Posterior cingulate gyrus (tissue), 11 donors: Measurements from ENCODE around the gene F2RL1.
A peak's percentile ranks its signal among the peaks of the same experiment; 100 is the strongest.
"Not testable (repeated sequence)": the region's sequence is repeated elsewhere in the genome, so short reads cannot be mapped to it uniquely, and the experiment has no call there.

ENCODE experiments used
- DNase-seq, 10 donors: peaks; one replicate each; pipeline versions ENCODE4 v3.0.0 to v3.0.0-alpha.2; 2020 to 2021; ENCODE audit warnings: mixed read lengths in 3 of 10
- intact Hi-C: fragments of 100-400 bp; cut with DNase I; formaldehyde crosslinking; loops from one replicate; pipeline ENCODE4 v1.15.1; 2023

F2RL1 gene, protein sequence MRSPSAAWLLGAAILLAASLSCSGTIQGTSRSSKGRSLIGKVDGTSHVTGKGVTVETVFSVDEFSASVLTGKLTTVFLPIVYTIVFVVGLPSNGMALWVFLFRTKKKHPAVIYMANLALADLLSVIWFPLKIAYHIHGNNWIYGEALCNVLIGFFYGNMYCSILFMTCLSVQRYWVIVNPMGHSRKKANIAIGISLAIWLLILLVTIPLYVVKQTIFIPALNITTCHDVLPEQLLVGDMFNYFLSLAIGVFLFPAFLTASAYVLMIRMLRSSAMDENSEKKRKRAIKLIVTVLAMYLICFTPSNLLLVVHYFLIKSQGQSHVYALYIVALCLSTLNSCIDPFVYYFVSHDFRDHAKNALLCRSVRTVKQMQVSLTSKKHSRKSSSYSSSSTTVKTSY

DNA sequence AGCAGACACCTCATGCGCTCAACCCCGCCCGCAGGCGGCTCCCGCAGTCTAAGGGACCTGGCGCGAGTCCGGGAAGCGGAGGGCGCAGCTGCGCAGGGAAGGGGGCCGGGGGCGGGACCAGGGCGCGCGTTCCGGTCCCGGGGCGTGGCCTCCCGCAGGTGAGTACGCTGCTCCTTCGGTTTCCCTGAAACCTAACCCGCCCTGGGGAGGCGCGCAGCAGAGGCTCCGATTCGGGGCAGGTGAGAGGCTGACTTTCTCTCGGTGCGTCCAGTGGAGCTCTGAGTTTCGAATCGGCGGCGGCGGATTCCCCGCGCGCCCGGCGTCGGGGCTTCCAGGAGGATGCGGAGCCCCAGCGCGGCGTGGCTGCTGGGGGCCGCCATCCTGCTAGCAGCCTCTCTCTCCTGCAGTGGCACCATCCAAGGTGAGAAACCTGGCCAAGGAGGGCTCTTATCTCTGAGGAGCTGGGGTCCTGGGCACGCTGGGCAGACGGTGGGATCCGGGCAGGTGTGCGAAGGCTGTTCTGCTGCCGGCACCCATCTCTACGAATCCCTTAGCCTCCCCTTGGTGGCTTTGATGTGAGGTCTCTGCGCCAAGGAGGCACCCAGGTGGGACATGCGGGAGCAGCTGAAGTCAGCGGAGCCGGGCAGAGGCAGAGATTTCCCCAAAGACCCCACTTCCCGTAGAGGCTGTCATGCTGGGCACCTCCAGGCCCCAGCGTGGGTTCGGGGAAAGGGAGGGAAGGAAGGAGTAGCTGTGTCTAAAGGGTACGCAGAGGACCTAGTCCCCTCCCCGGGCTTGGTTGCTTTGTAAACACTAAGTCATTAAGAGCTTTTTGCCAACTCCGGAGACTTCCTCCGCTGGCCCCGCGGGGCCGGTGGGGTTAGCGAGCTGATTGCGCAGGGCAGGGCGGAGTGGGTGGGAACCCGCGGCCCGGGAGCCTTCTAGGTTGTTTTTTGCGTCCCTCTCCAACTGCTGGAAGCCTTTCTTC lies at the start of gene F2RL1:
F2RL1 (plus strand) TSS at position 187 of the 988 bp plus-strand sequence; CDS start at position 340, 153 bp downstream.
- intact Hi-C loops = no loop called here
- DNase-seq = peak in 6 of 10 donors; percentile 8 to 88 (median 18)

DNA sequence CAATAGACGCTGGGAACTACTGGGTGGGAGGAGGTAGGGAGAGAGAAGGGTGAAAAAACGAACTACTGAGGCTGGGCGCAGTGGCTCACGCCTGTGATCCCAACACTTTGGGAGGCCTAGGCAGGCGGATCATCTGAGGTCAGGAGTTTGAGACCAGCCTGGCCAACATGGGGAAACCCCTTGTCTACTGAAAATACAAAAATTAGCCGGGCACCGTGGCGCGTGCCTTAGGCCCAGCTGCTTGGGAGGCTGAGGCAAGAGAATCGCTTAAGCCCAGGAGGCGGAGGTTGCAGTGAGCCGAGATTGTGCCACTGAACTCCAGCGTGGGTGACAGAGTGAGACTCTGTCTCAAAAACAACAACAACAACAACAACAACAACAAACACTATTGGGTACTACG lies 47.8 kb upstream of the F2RL1 start:
- intact Hi-C loops, DNase-seq: not testable (repeated sequence)

DNA sequence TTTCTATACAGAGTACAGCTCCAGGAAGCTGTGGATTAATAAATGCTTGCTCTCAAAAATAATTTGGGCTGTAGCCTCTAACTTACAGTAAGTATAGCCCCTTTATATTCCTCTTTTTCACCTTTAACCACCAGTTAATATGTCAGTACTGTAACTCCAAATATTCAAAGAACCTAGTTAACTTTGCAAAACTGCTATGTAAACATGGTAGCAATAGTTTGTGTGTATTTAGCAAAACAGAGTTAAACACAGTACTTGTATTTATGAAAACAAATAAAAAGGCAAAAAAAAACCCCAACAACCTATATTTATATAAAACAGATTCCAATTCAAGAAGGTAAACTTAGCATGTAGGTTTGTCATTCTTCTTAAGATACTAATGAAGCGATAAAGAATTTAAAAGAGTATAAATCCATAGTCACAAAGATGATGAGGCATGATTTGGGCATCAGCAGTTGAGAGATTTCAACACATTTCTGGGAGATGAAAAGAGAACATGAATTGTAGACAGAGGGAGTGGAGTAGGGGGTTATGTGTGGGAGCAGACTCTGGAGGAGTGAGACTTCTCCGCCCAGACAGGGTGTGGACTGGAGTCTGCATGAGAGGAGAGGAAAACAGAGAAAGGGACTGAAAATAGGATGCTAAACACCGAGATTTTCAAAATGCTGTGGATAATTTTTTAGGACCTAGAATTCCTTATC lies 47.0 kb upstream of the F2RL1 start:
- no peak for DNase-seq
- intact Hi-C loops = no loop called here

DNA sequence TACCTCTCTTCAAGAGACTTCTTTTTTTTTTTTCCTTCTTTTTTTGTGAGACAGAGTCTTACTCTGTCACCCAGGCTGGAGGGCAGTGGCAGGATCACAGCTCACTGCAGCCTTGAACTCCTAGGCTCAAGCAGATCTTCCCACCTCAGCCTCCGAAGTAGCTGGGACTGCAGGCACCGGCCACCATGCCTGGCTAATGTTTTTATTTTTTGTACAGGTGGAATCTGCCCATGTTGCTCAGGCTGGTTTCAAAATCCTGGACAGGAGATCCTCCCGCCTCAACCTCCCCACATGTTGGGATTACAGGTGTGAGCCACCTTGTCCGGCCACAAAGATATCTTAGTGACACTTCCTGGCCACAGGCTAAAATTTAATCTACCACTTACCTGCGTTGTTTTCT lies 42.9 kb upstream of the F2RL1 start:
- DNase-seq = no peak
- intact Hi-C loops = no loop called here

DNA sequence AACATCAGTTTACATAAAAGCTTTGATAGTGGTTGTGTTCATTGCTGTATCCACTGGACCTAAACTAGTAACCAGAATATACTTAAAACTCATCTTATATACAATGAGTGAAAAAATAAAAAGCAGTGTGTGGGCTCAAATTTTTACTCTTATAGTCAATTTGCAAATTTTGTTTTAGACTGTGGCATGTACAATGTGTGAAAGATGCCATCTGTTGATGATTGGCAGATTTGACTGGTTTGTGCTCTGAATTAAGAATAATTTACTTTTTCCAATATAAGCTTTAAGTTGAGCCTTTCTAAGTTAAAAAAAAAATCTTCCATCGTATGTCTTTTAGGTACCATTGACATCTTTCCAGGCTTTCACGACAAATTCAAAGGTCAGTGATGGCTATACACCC lies 42.4 kb upstream of the F2RL1 start:
- no peak for DNase-seq
- intact Hi-C loops = no loop called here

DNA sequence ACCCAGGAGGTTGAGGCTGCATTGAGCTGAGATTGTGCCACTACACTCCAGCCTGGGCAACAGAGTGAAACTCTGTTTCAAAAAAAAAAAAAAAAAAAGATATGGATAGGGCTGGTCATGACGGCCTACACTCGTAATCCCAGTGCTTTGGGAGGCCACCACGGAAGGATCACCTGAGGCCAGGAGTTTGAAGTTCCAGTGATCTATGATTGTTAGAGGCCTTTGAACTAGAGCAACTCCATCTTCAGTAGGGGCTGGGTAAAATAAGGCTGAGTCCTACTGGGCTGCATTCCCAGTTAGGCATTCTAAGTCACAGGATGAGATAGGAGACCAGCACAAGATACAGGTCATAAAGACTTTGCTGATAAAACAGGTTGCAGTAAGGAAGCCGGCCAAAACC lies 38.2 kb upstream of the F2RL1 start:
- intact Hi-C loops = not testable (repeated sequence)

DNA sequence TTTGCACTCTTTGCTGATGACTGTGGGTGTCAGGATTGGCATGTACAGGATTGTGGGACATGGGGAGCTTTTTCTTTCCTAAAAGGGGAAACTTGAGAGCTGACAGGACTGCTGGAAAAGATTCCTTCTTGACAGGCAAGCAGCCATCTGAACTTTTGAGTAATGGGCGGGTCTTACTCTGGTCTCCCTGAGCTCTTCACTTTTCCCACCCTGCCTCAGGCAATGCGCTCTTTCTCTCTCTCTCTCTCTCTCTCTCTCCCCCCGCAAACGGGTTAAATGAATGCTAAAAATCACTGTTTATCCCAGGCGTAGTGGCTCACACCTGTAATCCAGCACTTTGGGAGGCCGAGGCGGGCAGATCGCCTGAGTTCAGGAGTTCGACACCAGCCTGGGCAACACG lies 37.1 kb upstream of the F2RL1 start:
- intact Hi-C loops = no loop called here
- DNase-seq = no peak

More for the DNA sequence above, 38.2 kb upstream of the F2RL1 start:
- DNase-seq = not testable (repeated sequence)

DNA sequence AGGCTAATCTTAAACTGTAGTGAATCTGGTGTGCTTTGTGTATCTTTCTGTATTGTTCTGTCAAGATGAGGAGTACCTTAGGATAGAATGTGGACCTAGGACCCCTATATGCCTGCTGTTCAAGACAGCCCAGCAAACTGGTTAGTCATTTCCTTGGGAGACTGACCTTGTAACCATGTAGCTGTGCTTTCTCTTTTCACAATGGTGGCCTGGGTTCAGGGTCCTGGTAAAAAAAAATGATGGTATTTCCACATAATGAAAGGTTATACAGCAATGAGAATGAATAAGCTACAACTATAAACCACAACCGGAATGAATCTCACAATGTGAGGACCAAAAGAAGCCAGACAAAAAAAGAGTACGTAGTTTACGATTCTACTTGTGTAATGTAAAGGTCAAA lies 36.4 kb upstream of the F2RL1 start:
- no peak for DNase-seq
- intact Hi-C loops = no loop called here

DNA sequence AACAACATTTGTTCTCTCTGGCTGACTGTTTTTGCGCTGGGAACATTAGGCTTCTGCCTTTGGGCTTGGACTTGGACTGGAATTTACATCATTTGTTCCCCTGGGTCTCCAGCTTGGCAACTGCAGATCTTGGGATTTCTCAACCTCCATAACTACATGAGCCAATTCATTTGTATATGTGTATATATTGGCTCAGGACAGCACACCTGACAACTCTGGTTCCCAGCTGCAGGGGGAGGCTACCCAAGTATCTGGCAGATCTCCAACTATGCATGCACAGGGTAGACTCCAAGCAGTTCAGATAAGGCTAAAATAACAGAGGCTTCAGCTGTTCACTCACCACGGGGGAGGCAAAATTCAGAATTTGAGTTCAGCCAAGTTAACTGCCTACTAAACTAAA lies 31.6 kb upstream of the F2RL1 start:
- no peak for DNase-seq
- intact Hi-C loops = no loop called here

DNA sequence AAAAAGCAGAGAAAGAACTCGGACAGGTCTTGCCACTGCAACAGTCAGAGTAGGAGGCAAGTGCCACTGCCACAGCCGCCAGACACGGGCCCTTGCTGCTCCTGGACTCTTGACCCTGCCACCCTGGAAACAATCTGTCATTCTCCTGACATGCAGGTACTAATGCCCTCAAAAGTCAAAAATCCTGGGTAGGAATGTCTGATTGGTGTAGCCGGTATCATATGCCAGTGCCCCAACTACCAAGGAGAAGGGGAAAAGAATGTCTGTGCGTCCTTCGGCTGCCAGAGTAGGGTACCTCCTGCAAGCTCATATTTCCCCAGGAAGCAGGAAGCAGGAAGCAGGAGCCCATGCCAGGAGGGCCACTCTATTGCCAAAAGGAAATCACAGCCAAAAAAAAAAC lies 30.5 kb upstream of the F2RL1 start:
- no peak for DNase-seq
- intact Hi-C loops = no loop called here

DNA sequence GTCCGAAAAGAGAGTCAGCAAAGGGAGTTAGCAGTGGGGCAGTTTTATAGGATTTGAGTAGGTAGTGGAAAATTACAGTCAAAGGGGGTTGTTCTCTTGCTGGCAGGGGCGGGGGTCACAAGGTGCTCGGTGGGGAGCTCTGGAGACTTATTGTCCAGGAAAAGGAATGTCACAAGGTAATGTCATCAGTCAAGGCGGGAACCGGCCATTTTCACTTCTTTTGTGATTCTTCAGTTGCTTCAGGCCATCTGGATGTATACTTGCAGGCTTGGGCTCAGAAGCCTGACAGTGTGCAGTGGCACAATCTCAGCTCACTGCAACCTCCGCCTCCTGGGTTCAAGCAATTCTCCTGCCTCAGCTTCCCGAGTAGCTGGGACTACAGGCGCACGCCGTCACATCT lies 29.6 kb upstream of the F2RL1 start:
- DNase-seq, intact Hi-C loops: not testable (repeated sequence)

DNA sequence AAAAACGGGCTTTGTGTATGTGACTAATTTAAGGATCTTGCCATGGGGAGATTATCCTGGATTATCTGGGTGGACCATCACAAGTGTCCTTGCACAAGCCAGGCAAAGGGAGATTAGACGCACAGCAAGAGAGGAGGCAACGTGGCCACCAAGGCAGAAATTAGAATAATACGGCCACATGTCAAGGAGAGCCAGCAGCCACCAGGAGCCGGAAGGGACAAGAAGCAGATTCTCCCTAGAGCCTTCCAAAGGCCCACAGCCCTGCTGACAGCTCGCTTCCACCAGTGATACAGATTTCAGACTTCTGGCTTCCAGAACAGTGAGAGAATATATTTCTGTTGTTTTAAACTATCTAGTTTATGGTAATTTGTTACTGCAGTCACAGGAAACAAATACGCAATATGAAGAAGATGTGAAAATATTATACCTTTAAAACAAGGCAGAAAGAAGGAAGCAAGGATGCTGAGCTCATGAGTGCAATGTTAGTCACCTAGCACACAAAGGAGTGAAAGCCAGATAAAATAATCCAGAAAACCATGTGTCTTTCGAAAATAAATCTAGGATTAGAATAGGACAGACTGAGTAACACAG lies 28.7 kb upstream of the F2RL1 start:
- no peak for DNase-seq
- intact Hi-C loops = no loop called here

DNA sequence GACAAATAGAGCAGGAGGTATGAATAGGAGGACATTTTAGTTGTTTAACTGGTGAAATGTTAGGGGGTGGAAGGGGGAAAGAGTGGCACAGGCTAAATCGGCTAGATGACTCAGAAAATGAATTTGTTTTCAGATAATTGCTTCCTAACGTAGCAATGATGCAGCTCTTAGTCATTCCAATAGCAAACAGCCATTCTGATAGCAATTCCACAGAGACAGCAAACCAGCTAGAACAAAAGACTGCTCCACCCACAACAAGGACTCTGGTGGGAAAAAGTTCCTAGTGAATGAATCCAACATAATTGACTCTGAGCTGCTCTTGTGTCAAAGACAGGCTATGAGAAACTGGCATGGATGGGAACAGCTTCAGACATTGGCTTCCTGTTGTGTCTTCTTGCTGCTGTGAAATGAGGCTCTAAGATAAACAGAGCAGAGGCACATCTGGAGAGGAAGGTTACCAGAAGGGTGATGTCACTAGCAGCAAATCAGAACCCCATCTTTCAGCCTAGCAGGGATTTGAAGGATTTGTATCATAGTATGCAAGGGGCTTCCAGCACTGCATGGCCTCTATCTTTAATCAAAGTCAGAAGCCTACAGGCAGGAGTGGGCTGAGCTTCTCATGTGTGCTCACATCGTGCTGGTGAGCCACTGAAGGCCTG lies 28.1 kb upstream of the F2RL1 start:
- intact Hi-C loops = no loop called here
- DNase-seq = no peak

DNA sequence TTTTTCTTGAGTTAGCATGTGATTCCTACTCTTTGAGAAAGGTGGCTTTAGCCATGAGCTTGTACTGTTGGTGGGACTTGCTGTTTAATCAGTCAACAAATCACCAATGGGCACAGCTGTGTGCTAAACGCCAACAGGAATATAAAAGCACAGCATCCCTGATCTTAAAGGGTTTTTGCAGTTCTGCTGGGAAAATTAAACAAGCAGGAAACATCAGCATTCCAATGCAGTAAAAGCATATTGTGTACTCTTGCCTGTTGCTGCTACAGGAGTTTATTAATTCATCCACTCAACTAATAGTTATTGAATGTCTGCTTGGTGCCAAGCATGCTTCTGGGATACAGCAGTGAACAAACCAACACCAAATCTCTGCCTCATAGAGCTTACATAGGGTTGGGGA lies 27.4 kb upstream of the F2RL1 start:
- intact Hi-C loops = no loop called here
- DNase-seq = no peak

DNA sequence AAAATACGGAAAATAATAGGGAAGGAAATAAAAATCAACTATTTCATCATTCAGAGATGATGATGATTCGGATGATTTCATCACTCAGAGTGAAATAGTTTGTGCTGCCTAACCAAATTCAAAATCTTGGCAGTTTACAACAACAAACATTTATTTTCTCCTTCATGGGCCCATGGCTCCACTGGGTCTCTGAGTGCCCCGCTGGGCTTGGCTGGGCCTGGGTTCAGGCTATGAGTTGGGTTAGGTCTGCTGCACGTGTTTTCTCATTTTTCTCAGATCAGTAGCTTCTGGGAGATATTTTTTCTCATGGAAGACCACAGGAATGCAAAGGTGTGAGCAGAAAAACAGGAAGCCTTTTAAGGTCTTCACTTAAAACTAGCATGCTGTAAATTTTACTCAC lies 24.0 kb upstream of the F2RL1 start:
- intact Hi-C loops = no loop called here
- no peak for DNase-seq

DNA sequence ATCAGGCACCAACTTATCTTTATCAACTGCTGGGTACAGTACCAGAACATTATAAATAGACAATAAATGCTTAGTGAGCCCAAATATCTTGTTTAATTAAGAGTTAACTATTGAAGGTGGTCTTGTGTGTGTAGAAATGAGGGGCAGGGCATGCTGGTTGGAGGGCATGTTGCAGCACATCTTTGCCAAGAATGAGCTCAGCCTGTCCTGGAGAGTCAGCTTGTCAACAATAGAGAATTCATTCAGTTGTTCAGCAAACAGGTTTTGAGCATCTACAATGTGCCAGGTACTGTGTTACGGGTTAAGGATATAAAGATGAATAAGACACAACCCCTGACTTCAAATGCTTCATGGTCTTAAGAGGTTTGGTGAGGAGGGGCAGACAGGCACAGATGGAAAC lies 19.2 kb upstream of the F2RL1 start:
- DNase-seq = no peak
- intact Hi-C loops = no loop called here

DNA sequence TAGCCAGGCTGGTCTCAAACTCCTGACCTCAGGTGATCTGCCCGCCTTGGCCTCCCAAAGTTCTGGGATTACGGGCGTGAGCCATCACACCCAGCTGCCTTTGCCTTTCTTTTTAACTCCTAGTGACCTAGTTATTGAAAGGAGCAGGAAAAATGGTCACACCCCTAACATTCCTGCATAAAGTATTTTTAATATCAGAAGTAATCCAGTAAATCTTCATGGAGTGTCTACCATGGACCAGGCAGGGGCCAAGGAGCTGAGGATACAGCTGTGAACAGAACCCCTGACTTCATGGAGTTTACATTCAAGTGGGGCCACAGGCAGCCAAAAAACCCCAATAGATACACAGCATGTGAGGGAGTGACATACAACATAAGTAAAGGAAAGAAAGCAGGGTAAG lies 18.3 kb upstream of the F2RL1 start:
- intact Hi-C loops = no loop called here
- DNase-seq = no peak

DNA sequence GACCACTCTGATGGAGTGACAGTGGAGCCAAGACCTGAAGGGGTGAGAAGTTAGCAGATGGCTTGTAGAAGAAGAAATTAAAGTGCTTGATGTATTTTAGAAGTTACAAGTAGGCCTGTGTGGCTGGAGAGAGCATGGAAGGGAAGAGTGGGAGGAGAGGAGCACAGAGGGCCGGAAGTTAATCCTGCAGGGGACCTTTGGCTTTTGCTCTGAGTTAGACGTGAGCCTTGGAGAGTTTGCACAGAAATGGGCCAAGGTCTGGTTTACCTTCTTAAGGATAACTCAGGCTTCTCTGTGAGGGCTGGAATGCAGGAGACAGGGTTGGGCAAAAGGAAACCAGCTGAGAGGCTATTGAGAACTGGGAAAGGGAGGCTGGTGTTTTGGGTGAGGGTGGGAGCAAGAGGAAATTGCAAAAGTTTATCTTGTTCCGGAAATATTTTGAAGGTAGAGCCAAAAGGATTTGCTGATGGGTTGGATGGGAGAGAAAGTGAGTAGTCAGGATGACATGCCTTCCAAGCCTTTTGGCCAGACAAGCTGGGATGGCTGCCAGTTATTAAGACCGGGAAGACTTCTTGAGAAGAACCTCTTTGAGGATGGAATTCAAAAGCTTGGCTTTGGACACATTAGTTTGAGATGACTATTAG lies 17.5 kb upstream of the F2RL1 start:
- intact Hi-C loops = no loop called here
- no peak for DNase-seq

DNA sequence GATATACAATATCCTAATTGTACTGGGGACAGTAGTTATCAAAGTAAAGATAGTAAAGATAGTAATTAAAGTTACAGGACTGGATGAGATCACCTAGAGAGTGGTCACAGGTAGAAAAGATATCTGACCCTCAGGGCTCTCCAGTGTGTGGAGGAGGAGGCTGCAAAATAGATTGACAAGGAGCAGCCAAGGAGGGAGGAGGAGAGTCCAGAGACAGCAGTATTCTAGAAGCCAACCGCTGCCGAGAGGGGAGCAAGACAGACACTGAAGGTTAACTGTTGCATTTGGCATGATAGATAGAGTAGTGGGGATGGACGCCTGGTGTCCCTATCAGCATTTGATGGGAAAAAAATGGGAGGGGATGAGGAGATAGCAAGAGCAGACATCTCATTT lies 17.0 kb upstream of the F2RL1 start:
- no peak for DNase-seq
- intact Hi-C loops = no loop called here

DNA sequence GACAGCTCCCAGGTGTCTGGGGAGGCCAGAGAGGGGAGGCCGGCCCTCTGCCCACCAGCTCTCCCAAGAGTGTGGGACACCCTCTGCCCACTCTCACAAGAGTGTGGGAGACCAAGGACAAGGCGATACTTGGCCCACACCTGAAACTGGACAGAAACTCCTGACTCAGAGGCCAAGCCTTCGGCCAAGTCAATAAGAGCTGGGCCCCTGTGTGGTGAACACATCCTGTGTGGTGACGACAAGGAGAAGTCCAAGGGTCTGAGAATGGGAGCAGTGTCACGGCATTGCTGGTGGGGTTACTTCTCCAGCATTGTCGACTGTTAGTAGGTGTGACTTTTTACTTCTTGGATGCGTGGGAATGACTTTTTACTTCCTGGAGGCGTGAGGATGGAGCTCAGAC lies 14.6 kb upstream of the F2RL1 start:
- no peak for DNase-seq
- intact Hi-C loops = no loop called here
